ENCODE results near the gene LIMK2. TPM values are rescaled to one million over a fixed set of nuclear protein-coding genes. Genes with fewer than 3 reads are reported as not detected.

LIMK2 gene
- total and polyA plus RNA-seq, 9 of the 15 experiments (the other 6 are each of a cell fraction or from before 2014, with no cell fraction given), result 1.1 to 14.5 (median 8.5) TPM

DNA sequence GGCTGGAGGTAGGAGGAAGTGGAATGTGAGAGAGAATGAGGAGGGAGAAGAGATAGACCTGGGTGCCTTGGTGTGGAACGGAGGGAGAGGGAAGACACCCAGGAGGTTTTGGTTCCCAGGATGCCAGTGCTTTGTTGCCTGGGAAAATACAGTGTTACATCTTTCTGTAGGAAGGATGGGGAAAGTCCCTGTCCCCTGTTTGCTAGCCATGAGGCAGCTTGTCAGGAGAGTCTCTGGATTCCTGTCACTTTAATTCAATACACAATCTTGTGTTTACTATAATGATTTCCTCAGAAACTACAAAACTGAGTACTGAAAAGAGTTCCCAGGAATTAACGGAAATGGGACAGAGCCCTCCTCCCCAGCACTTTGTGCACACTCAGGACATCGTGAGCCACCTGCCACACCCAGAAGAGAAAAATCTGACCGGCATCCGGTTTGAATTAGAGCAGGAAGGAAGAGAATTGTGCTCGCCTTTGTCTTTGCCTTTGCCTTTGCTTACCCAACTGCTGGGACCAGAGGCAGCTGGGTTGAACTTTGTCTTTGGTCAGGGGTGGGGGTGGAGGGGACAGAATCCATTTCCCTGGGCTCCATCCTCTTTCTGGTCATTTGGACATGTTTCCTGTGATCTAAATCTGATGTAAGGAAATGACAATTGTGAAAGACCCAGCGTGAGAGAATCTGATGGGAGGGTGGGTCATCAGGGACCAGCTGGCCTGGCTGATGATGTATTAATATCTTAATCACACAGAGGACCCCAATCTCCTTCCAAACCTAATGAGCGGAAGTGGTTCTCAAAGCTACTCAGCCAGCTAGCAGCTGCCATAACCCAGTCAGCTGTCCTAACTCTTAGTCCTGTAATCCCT is 1.3 kb upstream of the LIMK2 start:
- H3K4me1 ChIP-seq (replicated peaks in 1 of 2; ENCODE audit: control insufficient read depth in 2 of 2, insufficient read depth in 2 of 2, low read length in 2 of 2), result peaks cover 5 to 15% of the 10 kb centered on the region in 2 experiments; a peak in 4 of 5 replicates
- no peaks in the 10 kb centered on the region for H4K20me1 ChIP-seq (replicated peaks; ENCODE audit: control insufficient read depth, insufficient read depth, low read length)
- ATAC-seq, result no peak
- no peak overlapping the region for H3K9ac ChIP-seq (ENCODE audit: insufficient read depth in 1 of 2, low read depth in 2 of 2, low read length in 2 of 2)
- in situ Hi-C loops (cut with MboI), result no loop called here
- no peaks in the 10 kb centered on the region for H3K27me3 ChIP-seq (ENCODE audit: control insufficient read depth in 2 of 2, insufficient read depth in 2 of 2, low read length in 2 of 2)
- H3K4me3 ChIP-seq, result no peak overlapping the region
- H3K4me2 ChIP-seq (ENCODE audit: insufficient read depth, low read length), result no peak overlapping the region
- H2AFZ ChIP-seq (ENCODE audit: low read depth, low read length), result no peak overlapping the region; the same call in 1 of the 2 replicates
- no TSS peak for BruUV-seq (replicated peaks)
- no peaks in the 10 kb centered on the region for H3K9me1 ChIP-seq (ENCODE audit: control insufficient read depth, insufficient read depth, low read length)
- no peak for FAIRE-seq
- H3K27ac ChIP-seq (ENCODE audit: extremely low read depth, low read depth, low read length), result no peak overlapping the region
- H3K36me3 ChIP-seq (ENCODE audit: control insufficient read depth, insufficient read depth, low read length), result peaks cover 3% of the 10 kb centered on the region; the same call in 1 of the 3 replicates
- TF ChIP-seq RBM17 (IDR thresholded peaks at IDR 0.05; ENCODE audit: borderline replicate concordance, low read depth, low read length) (no peak), ZBTB43 (CRISPR knock-in tag; IDR thresholded peaks at IDR 0.05) (no peak), ZBTB12 (CRISPR knock-in tag; IDR thresholded peaks at IDR 0.05) (no peak), MXI1 (IDR thresholded peaks at IDR 0.05; ENCODE audit: low read depth, low read length) (no peak), UBTF (IDR thresholded peaks at IDR 0.05; ENCODE audit: borderline replicate concordance in 1 of 2, low read depth in 2 of 2, low read length in 2 of 2) (no peak), HMG20B (CRISPR knock-in tag; IDR thresholded peaks at IDR 0.05) (no peak), MAZ (CRISPR knock-in tag; conservative IDR thresholded peaks at IDR 0.05 in 1 of 2, IDR thresholded peaks at IDR 0.05 in 1 of 2) (no peak), ZNF143 (CRISPR knock-in tag; IDR thresholded peaks at IDR 0.05) (no peak), NR2C2 (CRISPR knock-in tag; IDR thresholded peaks at IDR 0.05) (no peak), NR2C2 (tag; IDR thresholded peaks at IDR 0.05) (no peak)
- TF ChIP-seq, protein P1, sequence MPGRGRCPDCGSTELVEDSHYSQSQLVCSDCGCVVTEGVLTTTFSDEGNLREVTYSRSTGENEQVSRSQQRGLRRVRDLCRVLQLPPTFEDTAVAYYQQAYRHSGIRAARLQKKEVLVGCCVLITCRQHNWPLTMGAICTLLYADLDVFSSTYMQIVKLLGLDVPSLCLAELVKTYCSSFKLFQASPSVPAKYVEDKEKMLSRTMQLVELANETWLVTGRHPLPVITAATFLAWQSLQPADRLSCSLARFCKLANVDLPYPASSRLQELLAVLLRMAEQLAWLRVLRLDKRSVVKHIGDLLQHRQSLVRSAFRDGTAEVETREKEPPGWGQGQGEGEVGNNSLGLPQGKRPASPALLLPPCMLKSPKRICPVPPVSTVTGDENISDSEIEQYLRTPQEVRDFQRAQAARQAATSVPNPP (IDR thresholded peaks at IDR 0.05; ENCODE audit: borderline replicate concordance, insufficient read depth, insufficient read length), result no peak
- POLR2A ChIA-PET, result interaction anchor here (1.0 to 1.8 kb wide), 2 partner anchors 8 to 9 kb away, joined by 3 to 7 read pairs; no protein-coding TSS in a partner anchor
- intact Hi-C loops (cut with micrococcal nuclease), result no loop called here
- DNase-seq (ENCODE audit: extremely low read depth in 1 of 4, low spot score in 3 of 4), result no peak
- 70% methylated on average over 8 of the region's 8 CpGs for WGBS (ENCODE audit: insufficient coverage, low coverage, missing lambda C conversion rate)
- no peaks in the 10 kb centered on the region for H3K9me3 ChIP-seq (replicated peaks; ENCODE audit: control insufficient read depth, insufficient read depth, low read depth, low read length)
- CTCF ChIA-PET (ENCODE audit: low intra/inter-chr PET ratio), result interaction anchor here (2.5 kb wide), 1 partner anchor 20 kb away, joined by 12 read pairs; no protein-coding TSS in a partner anchor
- peaks cover 13% of the 10 kb centered on the region for H3K79me2 ChIP-seq (ENCODE audit: control insufficient read depth, insufficient read depth, low read length)

All from K562 (cell line).